Muscle layer of duodenum (tissue), 2 donors: ENCODE data around the gene HIPK2.
"Not testable (repeated sequence)": the region's sequence is repeated elsewhere in the genome, so short reads cannot be mapped to it uniquely, and the experiment has no call there.

ENCODE experiments used
- H3K27ac ChIP-seq: one replicate; pipeline ENCODE4 v1.7.0; 2013; ENCODE audit warnings: mild to moderate bottlenecking, low read length
- H3K27me3 ChIP-seq: one replicate; pipeline ENCODE4 v1.7.0; 2013; ENCODE audit warnings: low read depth, mild to moderate bottlenecking, control low read depth, low read length
- H3K36me3 ChIP-seq, 2 donors: one replicate each; pipeline ENCODE4 v1.7.0; 2013; ENCODE audit warnings: low read length in 2 of 2, control low read depth in 1 of 2, mild to moderate bottlenecking in 1 of 2; ENCODE audit not compliant: insufficient read depth in 2 of 2, control insufficient read depth in 1 of 2
- H3K4me1 ChIP-seq, 2 donors: one replicate each; pipeline ENCODE4 v1.7.0; 2013; ENCODE audit warnings: low read length in 2 of 2, mild to moderate bottlenecking in 2 of 2, control low read depth in 1 of 2, moderate library complexity in 1 of 2; ENCODE audit not compliant: insufficient read depth in 2 of 2, control insufficient read depth in 1 of 2
- H3K4me3 ChIP-seq, 2 donors: one replicate each; pipeline ENCODE4 v1.7.0; 2013; ENCODE audit warnings: low read length in 2 of 2, low read depth in 1 of 2, mild to moderate bottlenecking in 1 of 2
- H3K9me3 ChIP-seq, 2 donors: one replicate each; pipeline ENCODE4 v1.7.0; 2013; ENCODE audit warnings: low read length in 2 of 2, control low read depth in 1 of 2, mild to moderate bottlenecking in 1 of 2; ENCODE audit not compliant: control insufficient read depth in 1 of 2
- donor health status: healthy.

The HIPK2 gene

GRCh38 chr7:139557857-139558581 lies 219.8 kb downstream of the HIPK2 start:
- Histone ChIP-seq H3K36me3 (no peaks in the 10 kb centered on the region), H3K4me1 (no peaks in the 10 kb centered on the region), H3K4me3 (no peak overlapping the region), H3K27me3 (no peaks in the 10 kb centered on the region), H3K9me3 (no peaks in the 10 kb centered on the region), H3K27ac (no peak overlapping the region)

GRCh38 chr7:139553991-139554700 lies 223.7 kb downstream of the HIPK2 start:
- H3K27ac ChIP-seq, H3K4me1 ChIP-seq, H3K4me3 ChIP-seq, H3K27me3 ChIP-seq, H3K36me3 ChIP-seq, H3K9me3 ChIP-seq: not testable (repeated sequence)

GRCh38 chr7:139548302-139549028 lies 229.3 kb downstream of the HIPK2 start:
- Histone ChIP-seq H3K4me3 (no peak overlapping the region), H3K9me3 (no peaks in the 10 kb centered on the region), H3K27ac (no peak overlapping the region), H3K27me3 (no peaks in the 10 kb centered on the region), H3K36me3 (no peaks in the 10 kb centered on the region), H3K4me1 (no peaks in the 10 kb centered on the region)

GRCh38 chr7:139544645-139545044 lies 233.2 kb downstream of the HIPK2 start:
- H3K27ac ChIP-seq: no peak overlapping the region
- H3K9me3 ChIP-seq: no peaks in the 10 kb centered on the region
- no peaks in the 10 kb centered on the region for H3K36me3 ChIP-seq
- no peaks in the 10 kb centered on the region for H3K4me1 ChIP-seq
- no peaks in the 10 kb centered on the region for H3K27me3 ChIP-seq
- H3K4me3 ChIP-seq: no peak overlapping the region

GRCh38 chr7:139543801-139544603 lies 233.8 kb downstream of the HIPK2 start:
- no peak overlapping the region for H3K4me3 ChIP-seq
- no peaks in the 10 kb centered on the region for H3K9me3 ChIP-seq
- peaks cover 0 to 1% of the 10 kb centered on the region in 2 donors for H3K4me1 ChIP-seq
- no peaks in the 10 kb centered on the region for H3K27me3 ChIP-seq
- H3K36me3 ChIP-seq: no peaks in the 10 kb centered on the region
- H3K27ac ChIP-seq: no peak overlapping the region

- H3K9me3 ChIP-seq: no peaks in the 10 kb centered on the region
These were observed 235.3 kb downstream of the HIPK2 start for GRCh38 chr7:139542308-139543151.

GRCh38 chr7:139541600-139542307 lies 236.0 kb downstream of the HIPK2 start:
- Histone ChIP-seq H3K27me3 (no peaks in the 10 kb centered on the region), H3K36me3 (no peaks in the 10 kb centered on the region), H3K9me3 (no peaks in the 10 kb centered on the region), H3K27ac (no peak overlapping the region), H3K4me1 (peaks cover 0 to 5% of the 10 kb centered on the region in 2 donors), H3K4me3 (no peak overlapping the region)

More at GRCh38 chr7:139542308-139543151, 235.3 kb downstream of the HIPK2 start:
- H3K4me3 ChIP-seq: no peak overlapping the region
- H3K27ac ChIP-seq: no peak overlapping the region
- H3K27me3 ChIP-seq: no peaks in the 10 kb centered on the region
- H3K4me1 ChIP-seq: peaks cover 0 to 5% of the 10 kb centered on the region in 2 donors
- no peaks in the 10 kb centered on the region for H3K36me3 ChIP-seq

GRCh38 chr7:139540203-139540602 lies 237.6 kb downstream of the HIPK2 start:
- Histone ChIP-seq H3K27me3 (no peaks in the 10 kb centered on the region), H3K9me3 (no peaks in the 10 kb centered on the region), H3K27ac (no peak overlapping the region), H3K36me3 (no peaks in the 10 kb centered on the region), H3K4me3 (no peak overlapping the region), H3K4me1 (peaks cover 0 to 5% of the 10 kb centered on the region in 2 donors)

GRCh38 chr7:139538881-139539635 lies 238.7 kb downstream of the HIPK2 start:
- Histone ChIP-seq H3K27me3 (no peaks in the 10 kb centered on the region), H3K4me3 (no peak overlapping the region), H3K36me3 (no peaks in the 10 kb centered on the region), H3K9me3 (no peaks in the 10 kb centered on the region), H3K27ac (no peak overlapping the region), H3K4me1 (peaks cover 0 to 5% of the 10 kb centered on the region in 2 donors)
